ENCODE measurements around the gene EBPL. TPM values are rescaled to one million over a fixed set of nuclear protein-coding genes. Genes with fewer than 3 reads are reported as not detected.

Gene EBPL
- total RNA-seq, 1 experiment from 2014 or later = 60.9 TPM

DNA sequence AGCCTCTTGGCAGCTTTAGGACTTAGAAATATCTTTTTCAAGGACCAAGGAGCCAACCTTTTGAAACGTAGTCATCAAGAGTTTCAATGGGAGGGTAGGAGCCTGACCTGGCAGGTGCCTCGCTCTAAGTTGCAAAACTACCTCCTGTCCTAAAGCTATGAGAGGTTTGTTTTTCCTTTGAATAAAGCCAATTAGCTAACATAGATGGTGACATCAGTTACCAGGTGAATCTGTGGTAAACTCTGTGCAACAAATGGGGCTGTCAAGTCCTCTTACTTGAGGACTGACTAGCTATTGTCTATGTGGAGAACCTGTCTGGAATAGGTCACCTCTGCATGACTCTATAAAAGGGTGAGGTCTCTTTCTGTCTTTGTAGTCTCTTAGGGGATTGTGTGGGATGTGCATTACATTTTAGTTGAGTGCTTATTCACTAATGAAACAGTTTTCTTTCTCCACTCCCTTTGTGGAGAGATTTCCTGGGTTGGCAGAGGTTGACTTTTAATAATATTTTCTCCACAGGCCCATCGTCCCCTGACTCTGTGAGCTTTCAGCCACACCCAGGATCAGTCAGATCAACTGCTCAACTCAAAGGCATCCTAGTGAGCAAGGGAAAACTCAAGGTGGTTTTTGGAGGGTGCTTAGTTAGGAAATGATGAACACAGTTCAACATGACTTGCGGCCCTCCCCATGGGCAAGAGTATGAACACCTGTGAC lies 53.1 kb downstream of the EBPL start:
- Histone ChIP-seq H3K4me3 (ENCODE audit: low read depth in 2 of 2, low read length in 2 of 2) (no peak overlapping the region), H3K9me3 (ENCODE audit: control insufficient read depth, insufficient read depth, low read depth, low read length) (no peaks in the 10 kb centered on the region), H3K27me3 (ENCODE audit: control insufficient read depth, insufficient read depth, low read length) (no peaks in the 10 kb centered on the region), H3K27ac (ENCODE audit: low read length) (no peak overlapping the region), H3K4me1 (ENCODE audit: control insufficient read depth, insufficient read depth, low read length) (no peaks in the 10 kb centered on the region), H3K36me3 (ENCODE audit: control insufficient read depth, insufficient read depth, low read length) (no peaks in the 10 kb centered on the region)
- BruUV-seq (replicated peaks) = no TSS peak
- POLR2A ChIA-PET = no interaction called here
- ATAC-seq = no peak
- TF ChIP-seq SIN3A (IDR thresholded peaks at IDR 0.05; ENCODE audit: borderline replicate concordance, insufficient read depth, low read depth, low read length) (no peak), TCF7L2 (IDR thresholded peaks at IDR 0.05; ENCODE audit: low read depth, low read length) (no peak), POLR2AphosphoS5 (IDR thresholded peaks at IDR 0.05; ENCODE audit: low read depth, low read length) (no peak)
- TF ChIP-seq, protein P1, sequence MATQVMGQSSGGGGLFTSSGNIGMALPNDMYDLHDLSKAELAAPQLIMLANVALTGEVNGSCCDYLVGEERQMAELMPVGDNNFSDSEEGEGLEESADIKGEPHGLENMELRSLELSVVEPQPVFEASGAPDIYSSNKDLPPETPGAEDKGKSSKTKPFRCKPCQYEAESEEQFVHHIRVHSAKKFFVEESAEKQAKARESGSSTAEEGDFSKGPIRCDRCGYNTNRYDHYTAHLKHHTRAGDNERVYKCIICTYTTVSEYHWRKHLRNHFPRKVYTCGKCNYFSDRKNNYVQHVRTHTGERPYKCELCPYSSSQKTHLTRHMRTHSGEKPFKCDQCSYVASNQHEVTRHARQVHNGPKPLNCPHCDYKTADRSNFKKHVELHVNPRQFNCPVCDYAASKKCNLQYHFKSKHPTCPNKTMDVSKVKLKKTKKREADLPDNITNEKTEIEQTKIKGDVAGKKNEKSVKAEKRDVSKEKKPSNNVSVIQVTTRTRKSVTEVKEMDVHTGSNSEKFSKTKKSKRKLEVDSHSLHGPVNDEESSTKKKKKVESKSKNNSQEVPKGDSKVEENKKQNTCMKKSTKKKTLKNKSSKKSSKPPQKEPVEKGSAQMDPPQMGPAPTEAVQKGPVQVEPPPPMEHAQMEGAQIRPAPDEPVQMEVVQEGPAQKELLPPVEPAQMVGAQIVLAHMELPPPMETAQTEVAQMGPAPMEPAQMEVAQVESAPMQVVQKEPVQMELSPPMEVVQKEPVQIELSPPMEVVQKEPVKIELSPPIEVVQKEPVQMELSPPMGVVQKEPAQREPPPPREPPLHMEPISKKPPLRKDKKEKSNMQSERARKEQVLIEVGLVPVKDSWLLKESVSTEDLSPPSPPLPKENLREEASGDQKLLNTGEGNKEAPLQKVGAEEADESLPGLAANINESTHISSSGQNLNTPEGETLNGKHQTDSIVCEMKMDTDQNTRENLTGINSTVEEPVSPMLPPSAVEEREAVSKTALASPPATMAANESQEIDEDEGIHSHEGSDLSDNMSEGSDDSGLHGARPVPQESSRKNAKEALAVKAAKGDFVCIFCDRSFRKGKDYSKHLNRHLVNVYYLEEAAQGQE (IDR thresholded peaks at IDR 0.05; ENCODE audit: insufficient read depth in 1 of 2, low read depth in 2 of 2, low read length in 1 of 2) = no peak
- TF ChIP-seq, protein P2, sequence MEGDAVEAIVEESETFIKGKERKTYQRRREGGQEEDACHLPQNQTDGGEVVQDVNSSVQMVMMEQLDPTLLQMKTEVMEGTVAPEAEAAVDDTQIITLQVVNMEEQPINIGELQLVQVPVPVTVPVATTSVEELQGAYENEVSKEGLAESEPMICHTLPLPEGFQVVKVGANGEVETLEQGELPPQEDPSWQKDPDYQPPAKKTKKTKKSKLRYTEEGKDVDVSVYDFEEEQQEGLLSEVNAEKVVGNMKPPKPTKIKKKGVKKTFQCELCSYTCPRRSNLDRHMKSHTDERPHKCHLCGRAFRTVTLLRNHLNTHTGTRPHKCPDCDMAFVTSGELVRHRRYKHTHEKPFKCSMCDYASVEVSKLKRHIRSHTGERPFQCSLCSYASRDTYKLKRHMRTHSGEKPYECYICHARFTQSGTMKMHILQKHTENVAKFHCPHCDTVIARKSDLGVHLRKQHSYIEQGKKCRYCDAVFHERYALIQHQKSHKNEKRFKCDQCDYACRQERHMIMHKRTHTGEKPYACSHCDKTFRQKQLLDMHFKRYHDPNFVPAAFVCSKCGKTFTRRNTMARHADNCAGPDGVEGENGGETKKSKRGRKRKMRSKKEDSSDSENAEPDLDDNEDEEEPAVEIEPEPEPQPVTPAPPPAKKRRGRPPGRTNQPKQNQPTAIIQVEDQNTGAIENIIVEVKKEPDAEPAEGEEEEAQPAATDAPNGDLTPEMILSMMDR (IDR thresholded peaks at IDR 0.05) = no peak
- no peak for DNase-seq (ENCODE audit: low read depth, low spot score)
- intact Hi-C loops (cut with micrococcal nuclease; ENCODE audit: unreplicated experiment) = no loop called here
- CTCF ChIA-PET = no interaction called here
- in situ Hi-C loops (cut with HindIII; ENCODE audit: low pct_unique_long_range_greater_than_20kb, low sequenced_read_pairs) = no loop called here

DNA sequence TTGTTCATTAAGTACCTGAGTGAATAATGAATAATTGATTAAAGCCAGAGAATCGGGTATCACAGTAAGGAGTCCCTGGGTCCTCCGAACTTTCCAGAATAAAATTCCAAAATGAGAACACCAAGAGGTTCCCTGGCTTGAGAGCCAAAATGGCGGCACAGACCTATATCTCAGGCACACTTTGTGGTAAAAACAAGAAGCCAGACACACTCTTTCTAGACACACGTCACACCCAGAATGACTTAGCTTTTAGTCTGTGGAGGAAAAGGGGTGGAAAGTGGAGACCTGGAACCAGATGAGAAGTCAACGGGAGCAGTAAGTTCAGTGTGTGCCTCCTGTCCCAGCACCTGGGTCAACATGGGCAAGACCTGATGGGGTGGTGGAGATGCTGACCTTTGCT lies 54.6 kb downstream of the EBPL start:
- Histone ChIP-seq H3K4me3 (ENCODE audit: low read depth in 2 of 2, low read length in 2 of 2) (no peak overlapping the region), H3K27ac (ENCODE audit: low read length) (no peak overlapping the region), H3K36me3 (ENCODE audit: control insufficient read depth, insufficient read depth, low read length) (no peaks in the 10 kb centered on the region), H3K4me1 (ENCODE audit: control insufficient read depth, insufficient read depth, low read length) (no peaks in the 10 kb centered on the region), H3K9me3 (ENCODE audit: control insufficient read depth, insufficient read depth, low read depth, low read length) (no peaks in the 10 kb centered on the region), H3K27me3 (ENCODE audit: control insufficient read depth, insufficient read depth, low read length) (no peaks in the 10 kb centered on the region)
- TF ChIP-seq, protein P1 (IDR thresholded peaks at IDR 0.05; ENCODE audit: insufficient read depth in 1 of 2, low read depth in 2 of 2, low read length in 1 of 2) = no peak
- TF ChIP-seq SIN3A (IDR thresholded peaks at IDR 0.05; ENCODE audit: borderline replicate concordance, insufficient read depth, low read depth, low read length) (no peak), POLR2AphosphoS5 (IDR thresholded peaks at IDR 0.05; ENCODE audit: low read depth, low read length) (no peak), TCF7L2 (IDR thresholded peaks at IDR 0.05; ENCODE audit: low read depth, low read length) (no peak)
- TF ChIP-seq, protein P2 (IDR thresholded peaks at IDR 0.05) = no peak
- DNase-seq (ENCODE audit: low read depth, low spot score) = no peak
- CTCF ChIA-PET = no interaction called here
- intact Hi-C loops (cut with micrococcal nuclease; ENCODE audit: unreplicated experiment) (no loop called here), in situ Hi-C loops (cut with HindIII; ENCODE audit: low pct_unique_long_range_greater_than_20kb, low sequenced_read_pairs) (no loop called here)
- no peak for ATAC-seq
- POLR2A ChIA-PET = no interaction called here
- BruUV-seq (replicated peaks) = no TSS peak
